HepG2 (cell line): ENCODE data around the gene MAPRE3. TPM values are rescaled to one million over a fixed set of nuclear protein-coding genes. Genes with fewer than 3 reads are reported as not detected.

ENCODE experiments used
- ELF4 ChIP-seq: sonication (generic); formaldehyde crosslinking; IDR thresholded peaks from 2 replicates; pipeline ENCODE4 v1.5.0; 2020; ENCODE audit warnings: missing genetic modification reagents, mild to moderate bottlenecking, moderate library complexity, borderline replicate concordance
- GPN1 ChIP-seq: sonication (generic); formaldehyde crosslinking; IDR thresholded peaks from 2 replicates; pipeline ENCODE4 v1.5.1; 2020; ENCODE audit warnings: missing genetic modification reagents, borderline replicate concordance
- HNF4G ChIP-seq, 2 experiments: sonication (generic) in 1 of 2; formaldehyde crosslinking in 1 of 2; IDR thresholded peaks; 2 replicates each; pipeline versions ENCODE4 v1.4.0 to v1.6.1; 2011 to 2020; ENCODE audit warnings: borderline replicate concordance in 2 of 2, low read depth in 2 of 2, mild to moderate bottlenecking in 2 of 2, low read length in 1 of 2, missing genetic modification reagents in 1 of 2, moderate library complexity in 1 of 2
- KDM5A ChIP-seq: fragments of 200-600 bp; sonication (generic); IDR thresholded peaks from 2 replicates; pipeline ENCODE4 v1.7.0; 2018; ENCODE audit warnings: antibody characterized with exemption, mild to moderate bottlenecking, low read length, borderline replicate concordance
- NFIB ChIP-seq: sonication (generic); formaldehyde crosslinking; IDR thresholded peaks from 2 replicates; pipeline ENCODE4 v1.9.0; 2021; ENCODE audit warnings: missing genetic modification reagents, mild to moderate bottlenecking, borderline replicate concordance
- NFKB2 ChIP-seq: sonication (generic); formaldehyde crosslinking; IDR thresholded peaks from 2 replicates; pipeline ENCODE4 v1.4.0; 2020; ENCODE audit warnings: missing genetic modification reagents, borderline replicate concordance
- NR2C2 ChIP-seq: sonication (generic); formaldehyde crosslinking; IDR thresholded peaks from 2 replicates; pipeline ENCODE4 v1.4.0; 2020; ENCODE audit warnings: missing genetic modification reagents, mild to moderate bottlenecking, moderate library complexity, borderline replicate concordance
- NR2F1 ChIP-seq, 2 experiments: fragments of 450-650 bp in 1 of 2; formaldehyde crosslinking in 1 of 2; IDR thresholded peaks; 2 replicates each; pipeline versions ENCODE4 v1.5.0 to v1.6.1; 2016 to 2020; ENCODE audit warnings: mild to moderate bottlenecking in 1 of 2, missing compliant biosample characterization in 1 of 2, missing genetic modification reagents in 1 of 2, moderate library complexity in 1 of 2
- NR2F6 ChIP-seq, 2 experiments: IDR thresholded peaks; 2 replicates each; pipeline ENCODE4 v1.6.1; 2016; ENCODE audit warnings: antibody characterized with exemption in 1 of 2, mild to moderate bottlenecking in 1 of 2
- RFXANK ChIP-seq: IDR thresholded peaks from 2 replicates; pipeline ENCODE4 v1.6.1; 2016
- TCF12 ChIP-seq, 2 experiments: fragments of 450-650 bp in 1 of 2; sonication (generic) in 1 of 2; formaldehyde crosslinking in 1 of 2; IDR thresholded peaks; 2 replicates each; pipeline versions ENCODE4 v1.6.1 to v1.8.0; 2017 to 2022; ENCODE audit warnings: antibody characterized with exemption in 1 of 2, mild to moderate bottlenecking in 1 of 2, missing genetic modification reagents in 1 of 2, moderate library complexity in 1 of 2
- XBP1 ChIP-seq: sonication (generic); formaldehyde crosslinking; IDR thresholded peaks from 2 replicates; pipeline ENCODE4 v1.5.0; 2020; ENCODE audit warnings: missing genetic modification reagents
- XRCC5 ChIP-seq: fragments of 200-400 bp; formaldehyde crosslinking; optimal IDR thresholded peaks from 2 replicates; pipeline ENCODE3; 2017; ENCODE audit warnings: mild to moderate bottlenecking, low read length
- ZBTB33 ChIP-seq: sonication (generic); formaldehyde crosslinking; IDR thresholded peaks from 2 replicates; pipeline ENCODE4 v1.4.0; 2020; ENCODE audit warnings: missing genetic modification reagents
- ZFP90 ChIP-seq: sonication (generic); formaldehyde crosslinking; IDR thresholded peaks from 2 replicates; pipeline ENCODE4 v1.8.0; 2022; ENCODE audit warnings: missing genetic modification reagents, mild to moderate bottlenecking, inconsistent platforms, borderline replicate concordance
- ZNF160 ChIP-seq: sonication (generic); formaldehyde crosslinking; IDR thresholded peaks from 2 replicates; pipeline ENCODE4 v1.8.0; 2022; ENCODE audit warnings: mild to moderate bottlenecking, inconsistent platforms, missing genetic modification reagents
- ZNF225 ChIP-seq: sonication (generic); formaldehyde crosslinking; IDR thresholded peaks from 2 replicates; pipeline ENCODE4 v1.4.0; 2020; ENCODE audit warnings: mild to moderate bottlenecking, missing genetic modification reagents
- ZNF326 ChIP-seq: sonication (generic); formaldehyde crosslinking; IDR thresholded peaks from 2 replicates; pipeline ENCODE4 v1.4.0; 2020; ENCODE audit warnings: missing genetic modification reagents, borderline replicate concordance
- ZNF549 ChIP-seq: sonication (generic); formaldehyde crosslinking; IDR thresholded peaks from 2 replicates; pipeline ENCODE4 v1.5.0; 2020; ENCODE audit warnings: missing genetic modification reagents
- polyA plus RNA-seq, 8 experiments: library from polyadenylated mRNA; depleted of rRNA in 3 of 8; stranded (reverse) in 7 of 8; unstranded in 1 of 8; fragments of >200 nt; fragmentation: Illumina TruSeq in 4 of 8; extraction: Trizol in 4 of 8; gene quantifications; 2 replicates each; pipeline versions ENCODE4 v1.2.1 to v1.2.3, GENCODE V29; 2011 to 2016; ENCODE audit warnings: low read depth in 4 of 8, missing spikeins in 1 of 8, mixed read lengths in 1 of 8; ENCODE audit not compliant: insufficient read depth in 1 of 8
- total RNA-seq, 5 experiments: library from RNA; depleted of rRNA; stranded (reverse); fragments of >200 nt; fragmentation: Illumina TruSeq; extraction: Trizol; gene quantifications; 2 replicates each; pipeline ENCODE4 v1.2.3, GENCODE V29; 2016; ENCODE audit warnings: low read depth in 1 of 5

MAPRE3 gene
- total and polyA plus RNA-seq, 2 of the 13 experiments (the other 11 are each of a cell fraction or from before 2014, with no cell fraction given), result 0.31 to 0.91 TPM

GRCh38 chr2:27019931-27020855 is 49.8 kb downstream of the MAPRE3 start (continued):
- TF ChIP-seq KDM5A (no peak), GPN1 (CRISPR knock-in tag) (no peak), ZNF326 (no peak), NFIB (CRISPR knock-in tag) (no peak), RFXANK (CRISPR knock-in tag) (no peak), ZFP90 (CRISPR knock-in tag) (no peak), HNF4G (IDR thresholded peaks at IDR 0.05; ENCODE audit: borderline replicate concordance, low read depth, low read length) (no peak; the same call in 1 of the 2 replicates), HNF4G (CRISPR knock-in tag; IDR thresholded peaks at IDR 0.05; ENCODE audit: borderline replicate concordance, low read depth) (no peak), XBP1 (no peak), ZNF225 (CRISPR knock-in tag) (no peak), NR2C2 (no peak), NFKB2 (no peak), TCF12 (IDR thresholded peaks at IDR 0.05) (no peak), TCF12 (CRISPR knock-in tag; IDR thresholded peaks at IDR 0.05) (0 out of 2 replicates have a peak, but pooled peaks have one; percentile 19), ZNF549 (no peak), ZNF160 (CRISPR knock-in tag) (no peak), ELF4 (no peak), ZBTB33 (no peak), NR2F1 (CRISPR knock-in tag; IDR thresholded peaks at IDR 0.05) (peak; percentile 27 to 40; a peak in 2 of 4 replicates), NR2F6 (IDR thresholded peaks at IDR 0.05) (peak; percentile 74), NR2F6 (CRISPR knock-in tag; IDR thresholded peaks at IDR 0.05) (peak; percentile 71), XRCC5 (peak; percentile 34)
